Coronary artery (tissue), 2 donors: ENCODE results near the gene ALAS2.

ENCODE experiments used
- DNase-seq: peaks from one replicate; pipeline ENCODE4 v3.0.0-alpha.2; 2017; ENCODE audit warnings: low spot score
- H3K27ac ChIP-seq, 2 donors: fragments of 200-600 bp; sonication (generic); one replicate each; pipeline ENCODE4 v1.5.1; 2016 to 2019
- H3K4me3 ChIP-seq: fragments of 200-600 bp; sonication (generic); 2 replicates; pipeline ENCODE4 v1.5.1; 2016; ENCODE audit warnings: mild to moderate bottlenecking, moderate library complexity
- TF ChIP-seq, protein P1 (sequence below): fragments of 200-600 bp; sonication (generic); IDR thresholded peaks from one replicate; pipeline ENCODE4 v1.5.1; 2019; ENCODE audit warnings: antibody characterized with exemption

ALAS2 gene

DNA sequence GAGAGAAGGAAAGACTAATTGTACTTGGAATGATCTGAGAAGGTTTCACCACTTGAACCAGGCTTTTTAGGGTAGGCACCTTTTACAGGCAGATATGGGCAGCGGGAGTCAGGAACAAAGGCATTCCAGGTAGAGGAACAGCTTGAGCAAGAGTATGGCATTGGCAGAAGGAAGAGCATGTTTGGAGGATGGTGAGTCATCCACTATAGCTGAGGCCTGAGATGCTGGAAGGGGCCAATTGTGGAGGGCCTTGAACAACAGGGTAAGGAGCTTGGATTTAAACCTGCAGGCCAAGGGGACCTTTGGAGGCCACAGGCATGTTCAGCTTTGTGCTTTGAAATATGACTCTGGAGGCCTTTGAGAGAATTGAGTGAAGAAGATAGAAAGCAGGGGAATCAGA lies 69.0 kb downstream of the ALAS2 start:
- H3K4me3 ChIP-seq: no peak overlapping the region
- no peak for DNase-seq
- TF ChIP-seq, protein P1, sequence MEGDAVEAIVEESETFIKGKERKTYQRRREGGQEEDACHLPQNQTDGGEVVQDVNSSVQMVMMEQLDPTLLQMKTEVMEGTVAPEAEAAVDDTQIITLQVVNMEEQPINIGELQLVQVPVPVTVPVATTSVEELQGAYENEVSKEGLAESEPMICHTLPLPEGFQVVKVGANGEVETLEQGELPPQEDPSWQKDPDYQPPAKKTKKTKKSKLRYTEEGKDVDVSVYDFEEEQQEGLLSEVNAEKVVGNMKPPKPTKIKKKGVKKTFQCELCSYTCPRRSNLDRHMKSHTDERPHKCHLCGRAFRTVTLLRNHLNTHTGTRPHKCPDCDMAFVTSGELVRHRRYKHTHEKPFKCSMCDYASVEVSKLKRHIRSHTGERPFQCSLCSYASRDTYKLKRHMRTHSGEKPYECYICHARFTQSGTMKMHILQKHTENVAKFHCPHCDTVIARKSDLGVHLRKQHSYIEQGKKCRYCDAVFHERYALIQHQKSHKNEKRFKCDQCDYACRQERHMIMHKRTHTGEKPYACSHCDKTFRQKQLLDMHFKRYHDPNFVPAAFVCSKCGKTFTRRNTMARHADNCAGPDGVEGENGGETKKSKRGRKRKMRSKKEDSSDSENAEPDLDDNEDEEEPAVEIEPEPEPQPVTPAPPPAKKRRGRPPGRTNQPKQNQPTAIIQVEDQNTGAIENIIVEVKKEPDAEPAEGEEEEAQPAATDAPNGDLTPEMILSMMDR: no peak
- H3K27ac ChIP-seq: no peak overlapping the region
